ENCODE measurements around the gene SET.

Gene SET

GRCh38 chr9:128732576-128732975 lies 43.6 kb downstream of the SET start:
- no peak for DNase-seq

DNA sequence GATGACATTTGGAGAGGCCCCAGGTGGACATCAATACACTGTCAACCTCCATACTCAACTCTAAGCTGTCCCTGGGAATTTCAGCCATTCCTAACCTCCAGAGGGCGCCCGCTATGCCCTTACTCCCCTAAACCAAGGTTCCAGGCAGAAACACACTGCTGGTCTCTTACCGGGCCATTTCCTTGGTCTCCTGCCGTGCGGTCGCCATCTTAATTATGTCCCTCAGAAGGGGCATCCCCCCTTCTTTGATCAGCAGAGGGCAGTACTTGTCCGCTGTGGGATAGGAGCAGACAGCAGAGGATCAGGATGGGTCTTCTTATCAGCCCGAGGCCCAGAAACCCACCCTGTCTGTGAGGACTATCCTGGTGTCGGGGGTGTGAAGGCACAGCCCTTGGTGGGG lies 44.2 kb downstream of the SET start:
- DNase-seq, result no peak

DNA sequence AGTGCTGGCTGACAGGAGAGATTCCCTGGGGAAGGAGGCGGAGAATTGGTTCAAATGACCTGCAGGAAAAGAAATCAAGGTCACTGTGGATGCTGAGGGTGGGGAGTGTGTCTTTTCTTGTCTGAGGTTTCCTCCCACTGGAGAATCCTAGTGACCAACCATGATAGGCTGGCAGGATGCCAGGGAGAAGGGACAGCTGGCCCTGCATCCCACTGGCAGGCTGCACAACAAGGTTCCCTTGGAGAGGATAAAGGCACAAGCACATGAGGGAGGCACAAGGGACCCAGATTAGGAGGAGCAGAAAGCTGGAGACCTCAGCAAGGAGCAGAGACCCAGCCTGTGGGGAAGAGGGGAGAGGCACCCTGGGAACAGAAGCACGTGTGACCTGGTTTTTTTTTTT lies 46.4 kb downstream of the SET start:
- DNase-seq, result no peak

DNA sequence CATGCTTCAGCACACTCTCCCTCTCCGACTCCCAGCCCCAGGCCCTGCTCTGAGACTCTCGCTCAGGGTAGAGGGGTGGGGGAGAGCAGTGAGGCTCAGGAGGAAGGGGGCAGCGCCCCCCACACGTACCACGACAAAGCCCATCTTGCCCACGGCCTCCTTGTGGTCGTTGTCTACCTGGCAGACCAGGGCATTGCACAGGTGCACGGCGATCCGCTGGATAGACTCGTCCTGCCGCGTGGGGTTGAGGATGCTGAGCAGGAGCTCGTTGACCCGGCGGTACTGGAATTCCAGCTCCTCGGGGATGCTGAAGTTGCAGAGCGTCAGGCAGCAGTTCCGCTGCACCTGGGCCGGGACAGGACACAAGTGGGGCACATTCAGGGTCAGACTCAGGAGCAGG lies 53.4 kb downstream of the SET start:
- DNase-seq, result no peak

GRCh38 chr9:128743421-128743820 lies 54.4 kb downstream of the SET start:
- no peak for DNase-seq
